GM18867 (cell line): ENCODE data around the gene CSNK1D.
"Not testable (repeated sequence)": the region's sequence is repeated elsewhere in the genome, so short reads cannot be mapped to it uniquely, and the experiment has no call there.

Experiments used
- ATAC-seq: cut with Tn5 transposase; IDR thresholded peaks from one replicate; pipeline ENCODE4 v1.9.1; 2021; ENCODE audit warnings: mild to moderate bottlenecking, moderate library complexity; ENCODE audit not compliant: unreplicated experiment

Gene CSNK1D

GRCh38 chr17:82217120-82217529 lies 56.4 kb downstream of the CSNK1D start:
- no peak for ATAC-seq

GRCh38 chr17:82216301-82217119 lies 57.0 kb downstream of the CSNK1D start:
- ATAC-seq = peak; percentile 39

- ATAC-seq = no peak
Observed at GRCh38 chr17:82215972-82216300, 57.6 kb downstream of the CSNK1D start.

GRCh38 chr17:82215095-82215971 lies 58.2 kb downstream of the CSNK1D start:
- no peak for ATAC-seq

- ATAC-seq = no peak
Observed at GRCh38 chr17:82214012-82214628, 59.4 kb downstream of the CSNK1D start.

- peak; percentile 7 for ATAC-seq
Observed at GRCh38 chr17:82213251-82214011, 60.1 kb downstream of the CSNK1D start.

- peak; percentile 68 for ATAC-seq
Observed at GRCh38 chr17:82212331-82213250, 60.9 kb downstream of the CSNK1D start, which contains the start of gene CCDC57. Gene CCDC57, minus strand, starts transcription at chr17:82212842. Its CDS starts 10,898 bp downstream, at chr17:82201944.

GRCh38 chr17:82210655-82211054 lies 62.8 kb downstream of the CSNK1D start:
- ATAC-seq = not testable (repeated sequence)

- ATAC-seq = peak; percentile 73
Observed at GRCh38 chr17:82205720-82206508, 67.6 kb downstream of the CSNK1D start.

- ATAC-seq = no peak
Observed at GRCh38 chr17:82204831-82205719, 68.4 kb downstream of the CSNK1D start.

GRCh38 chr17:82203920-82204319 lies 69.6 kb downstream of the CSNK1D start:
- no peak for ATAC-seq

GRCh38 chr17:82202981-82203380 lies 70.5 kb downstream of the CSNK1D start:
- no peak for ATAC-seq

GRCh38 chr17:82201498-82201910 lies 72.0 kb downstream of the CSNK1D start:
- no peak for ATAC-seq

GRCh38 chr17:82200743-82201497 lies 72.6 kb downstream of the CSNK1D start:
- ATAC-seq = no peak

- ATAC-seq = no peak
Observed at GRCh38 chr17:82200135-82200534, 73.4 kb downstream of the CSNK1D start.

GRCh38 chr17:82199496-82199895 lies 74.0 kb downstream of the CSNK1D start:
- ATAC-seq = no peak

GRCh38 chr17:82198092-82198491 lies 75.4 kb downstream of the CSNK1D start:
- no peak for ATAC-seq
